NCI-H2227 (cell line): ENCODE measurements around the gene DAB2.
"Not testable (repeated sequence)": the region's sequence is repeated elsewhere in the genome, so short reads cannot be mapped to it uniquely, and the experiment has no call there.

Source experiments
- DNase-seq: peaks from one replicate; lab custom pipeline; 2025; ENCODE audit not compliant: unreplicated experiment; lab: John Stamatoyannopoulos, UW

The DAB2 gene

DNA sequence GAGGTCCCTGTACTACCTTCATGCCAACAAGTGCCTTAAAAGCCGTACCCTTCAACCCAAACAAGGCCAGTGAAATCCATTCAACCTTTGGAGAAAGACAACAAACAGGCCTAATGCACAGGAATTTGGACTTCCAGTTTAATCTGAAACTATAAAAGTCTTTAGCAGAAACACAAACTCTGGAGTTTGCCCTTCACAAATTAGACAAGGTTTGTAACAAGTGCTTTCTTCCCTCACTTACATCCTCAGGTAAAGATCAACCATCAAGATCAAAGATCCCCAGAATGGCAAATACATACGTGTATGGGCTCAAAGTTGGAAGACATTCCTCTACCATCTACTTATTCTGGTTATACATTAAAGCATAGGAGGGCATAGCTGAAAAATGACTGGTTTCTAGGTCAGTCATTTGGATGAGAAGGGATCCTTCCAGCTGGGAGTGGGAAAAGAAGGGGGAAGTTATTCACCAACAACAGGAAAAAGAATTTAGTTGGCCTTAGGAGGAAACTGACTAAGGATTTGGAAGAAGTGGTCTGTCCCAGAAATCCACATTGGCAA lies 2.0 kb downstream of the DAB2 start:
- DNase-seq, result no peak

DNA sequence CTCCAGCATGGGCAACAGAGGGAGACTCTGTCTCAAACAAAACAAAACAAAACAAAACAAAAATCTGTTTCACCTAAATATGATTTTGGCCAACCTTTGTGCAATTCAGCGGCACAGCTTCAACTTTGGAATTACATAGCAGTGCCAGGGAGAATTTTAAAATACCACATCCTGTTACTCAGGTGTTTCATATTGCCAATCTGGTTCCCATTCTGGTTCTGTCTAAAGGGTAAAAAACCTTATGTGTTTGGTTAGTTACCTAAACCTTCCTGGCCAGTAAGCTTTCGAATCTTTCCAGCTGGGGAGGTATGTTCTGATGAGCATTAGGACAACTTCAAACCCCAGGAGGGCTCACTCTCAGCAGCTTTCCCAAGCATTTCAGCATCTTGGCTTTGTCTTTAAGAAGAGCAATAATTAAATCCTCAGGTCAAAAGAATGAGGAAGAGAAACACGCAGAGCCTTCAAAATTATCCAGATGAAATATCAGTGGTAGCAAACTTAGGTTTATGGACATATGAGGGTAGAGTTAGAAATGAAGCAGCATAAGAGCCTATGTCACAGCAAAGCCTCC lies 2.7 kb downstream of the DAB2 start:
- DNase-seq, result no peak

DNA sequence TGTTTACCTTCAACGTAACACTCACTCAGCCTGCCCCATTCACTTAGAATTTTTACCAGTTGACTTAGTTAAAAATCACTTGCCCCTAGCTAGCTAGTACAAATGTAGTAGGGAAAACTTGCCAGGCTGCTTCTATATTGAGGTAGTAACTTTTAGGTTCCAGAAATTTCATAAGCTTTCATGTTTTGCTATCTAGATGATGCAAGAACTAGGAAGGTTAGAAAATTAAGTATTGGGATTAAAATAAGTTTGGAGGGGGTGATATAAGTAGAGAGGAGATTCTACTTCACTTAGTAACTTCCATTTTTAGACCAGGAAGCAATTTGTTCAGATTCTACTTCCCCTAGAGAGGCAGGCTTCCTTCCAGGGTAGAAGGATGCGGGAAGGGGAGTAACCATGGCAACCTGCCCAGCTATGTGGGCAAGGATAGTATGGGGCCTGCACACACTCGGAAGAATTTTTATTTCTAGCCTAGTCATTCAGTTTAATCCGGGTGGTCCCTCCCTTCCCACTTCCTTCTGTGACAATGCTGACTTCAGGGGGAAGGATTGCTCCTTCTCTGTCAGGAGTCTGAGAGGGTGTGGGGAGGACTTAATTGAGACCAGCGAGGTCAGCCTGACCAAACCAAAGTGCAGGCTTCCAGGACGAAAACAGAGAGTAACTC lies 4.2 kb downstream of the DAB2 start:
- DNase-seq, result no peak

DNA sequence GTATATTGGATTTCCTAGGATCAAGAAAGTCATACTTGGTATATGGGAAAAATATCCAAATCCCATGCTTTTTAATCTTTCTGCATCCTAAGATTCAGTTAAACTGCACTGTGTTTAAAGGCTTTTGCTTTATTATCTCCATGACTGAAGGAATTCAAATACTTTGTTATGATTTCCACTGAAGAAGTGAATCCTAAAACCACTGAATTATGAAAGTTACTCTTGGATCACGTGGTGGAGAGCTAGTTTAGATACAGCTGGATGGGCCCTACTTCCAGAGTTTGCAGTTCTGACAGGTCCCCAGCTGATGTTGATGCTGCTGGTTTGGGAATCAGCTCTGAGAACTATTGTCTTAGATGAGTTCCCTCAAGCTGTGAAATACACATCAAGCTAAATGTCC lies 5.0 kb downstream of the DAB2 start:
- no peak for DNase-seq

DNA sequence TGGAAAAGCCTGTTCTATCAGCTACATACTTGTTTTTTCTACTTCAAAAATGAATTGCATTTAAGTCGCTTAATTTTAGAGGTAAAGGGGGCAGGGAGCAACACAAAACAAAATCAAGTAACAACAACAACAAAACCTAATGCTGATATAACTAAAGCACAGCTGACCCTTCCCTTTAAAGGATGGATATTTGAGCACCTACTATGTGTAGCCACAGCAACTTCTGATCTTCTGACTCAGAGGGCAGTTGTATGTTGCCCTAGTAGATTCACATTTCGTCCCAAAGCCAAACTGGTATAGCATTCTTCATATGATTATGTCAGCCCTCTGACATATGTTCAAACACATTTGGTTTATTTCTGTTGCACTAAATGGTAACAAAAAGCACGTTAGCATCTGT lies 6.8 kb downstream of the DAB2 start:
- DNase-seq, result no peak

DNA sequence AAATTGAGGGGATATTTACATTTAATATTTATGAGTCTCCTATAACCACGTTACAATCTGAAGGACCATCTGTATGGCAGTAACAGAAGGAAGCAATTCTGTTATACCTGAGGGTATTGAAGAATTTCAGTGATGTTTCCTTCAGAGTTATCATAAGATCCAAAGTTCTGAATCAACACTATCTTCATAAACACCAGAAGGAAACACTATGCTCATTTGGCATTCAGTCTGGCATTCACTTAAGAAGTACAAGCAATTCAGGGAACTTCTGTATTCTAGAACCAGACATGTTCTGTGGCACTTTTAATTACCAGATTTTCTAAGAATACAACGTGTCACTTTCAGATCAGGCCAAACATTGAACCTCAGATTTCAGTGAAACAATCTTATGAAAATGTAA lies 9.6 kb downstream of the DAB2 start:
- DNase-seq, result no peak

DNA sequence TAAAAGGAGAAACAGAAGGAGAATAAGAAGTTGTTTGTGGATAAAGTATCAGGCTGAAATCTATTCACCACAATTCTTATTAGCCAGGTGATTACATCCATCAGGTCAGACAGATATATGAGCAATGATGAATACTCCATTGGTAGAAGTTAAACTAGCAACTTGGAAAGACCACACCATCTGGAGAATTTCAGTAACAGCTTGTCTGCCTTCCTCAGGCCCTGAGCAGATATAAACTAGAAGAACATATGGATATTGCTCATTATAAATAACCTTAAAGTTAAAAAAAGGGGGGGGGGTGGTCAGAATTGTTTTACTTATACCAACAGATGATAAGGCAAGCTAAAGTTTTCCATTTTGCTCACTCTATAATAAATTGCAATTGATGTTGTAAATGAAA lies 10.4 kb downstream of the DAB2 start:
- DNase-seq, result no peak

DNA sequence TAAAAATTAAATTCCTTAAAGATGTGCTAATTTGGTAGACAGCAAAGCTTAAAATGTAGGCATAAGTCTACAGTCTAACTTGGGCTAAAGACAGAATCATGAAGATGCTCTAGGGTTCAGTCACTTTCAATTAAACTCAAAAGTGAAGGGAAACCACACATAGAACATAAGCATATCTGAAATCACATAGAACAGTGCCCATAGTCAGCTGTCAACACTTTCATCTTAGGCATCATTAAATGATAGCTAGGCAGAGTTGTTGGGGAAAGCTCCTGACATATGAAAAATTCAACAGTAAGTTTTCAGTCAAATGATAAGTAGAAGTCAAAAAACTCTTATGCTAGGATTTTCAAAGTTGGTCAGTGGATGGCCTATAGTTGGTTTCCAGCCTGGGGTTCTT lies 11.0 kb downstream of the DAB2 start:
- no peak for DNase-seq

DNA sequence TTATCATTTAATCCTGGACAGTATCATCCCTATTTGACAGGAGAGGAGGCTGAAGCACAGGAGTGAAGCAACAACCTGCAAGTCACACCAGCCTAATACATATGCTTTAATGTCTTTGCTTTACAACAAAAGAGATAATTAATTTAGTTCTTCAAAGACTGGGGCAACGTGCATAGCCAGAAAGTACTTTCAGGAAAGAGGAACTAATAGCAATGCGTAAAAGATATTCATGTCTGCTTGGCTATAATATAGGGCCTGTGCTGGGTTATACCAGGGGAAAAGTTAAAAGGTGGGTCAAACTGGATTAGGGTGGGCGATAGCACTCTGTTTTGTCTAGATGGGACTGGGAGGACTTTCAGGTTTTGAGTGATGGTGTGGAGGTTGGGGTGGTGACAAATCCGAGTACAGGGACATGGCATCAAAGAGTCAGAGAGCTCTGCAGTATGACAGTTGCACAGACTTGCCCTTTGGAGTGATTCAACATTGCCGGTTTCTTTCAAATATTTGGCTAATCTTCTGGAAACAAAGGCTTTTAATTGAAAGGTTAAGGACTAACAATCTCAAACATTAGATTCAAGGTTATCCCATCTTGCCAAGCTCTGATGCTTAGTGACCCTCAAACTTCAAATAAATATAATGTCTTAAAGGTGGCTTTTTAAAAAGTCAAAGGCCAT lies 11.9 kb downstream of the DAB2 start:
- DNase-seq, result no peak

DNA sequence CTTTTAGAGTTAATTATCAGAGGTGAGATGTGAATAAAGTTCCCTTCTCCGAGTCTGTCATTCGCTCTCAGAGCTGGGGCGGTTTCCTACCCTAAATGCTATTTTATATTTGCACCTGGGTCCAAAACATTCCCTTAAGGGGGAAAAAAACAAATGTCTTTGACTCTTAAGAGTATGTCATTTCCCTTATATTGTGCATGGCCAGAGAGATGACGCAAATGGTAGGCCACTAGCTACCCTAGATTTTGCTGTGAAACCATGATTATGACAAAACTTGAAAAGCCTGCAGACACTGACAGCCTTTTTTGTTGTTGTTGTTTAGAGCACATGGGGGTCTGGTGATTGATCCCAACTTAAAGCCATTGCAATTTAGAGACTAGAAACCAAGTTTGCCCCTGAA lies 12.8 kb downstream of the DAB2 start:
- DNase-seq, result no peak

DNA sequence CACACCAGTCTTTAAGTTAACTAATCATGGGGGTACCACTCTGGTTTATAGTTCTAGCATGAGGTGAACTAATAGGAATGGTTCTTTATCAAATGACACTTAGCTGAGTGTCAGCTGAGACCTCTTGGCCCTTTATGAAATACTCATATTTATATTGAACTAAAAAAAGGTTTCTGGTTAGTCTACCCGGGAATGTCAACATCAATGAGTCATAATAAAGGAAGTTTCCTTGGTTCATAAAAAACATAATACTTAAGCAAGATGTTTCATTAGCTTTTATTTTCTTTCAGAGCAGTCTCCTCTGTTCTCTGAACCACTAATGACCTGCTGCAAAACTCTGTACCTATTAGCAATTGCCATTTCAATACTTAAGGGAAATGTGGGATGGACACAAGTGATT lies 13.7 kb downstream of the DAB2 start:
- no peak for DNase-seq

DNA sequence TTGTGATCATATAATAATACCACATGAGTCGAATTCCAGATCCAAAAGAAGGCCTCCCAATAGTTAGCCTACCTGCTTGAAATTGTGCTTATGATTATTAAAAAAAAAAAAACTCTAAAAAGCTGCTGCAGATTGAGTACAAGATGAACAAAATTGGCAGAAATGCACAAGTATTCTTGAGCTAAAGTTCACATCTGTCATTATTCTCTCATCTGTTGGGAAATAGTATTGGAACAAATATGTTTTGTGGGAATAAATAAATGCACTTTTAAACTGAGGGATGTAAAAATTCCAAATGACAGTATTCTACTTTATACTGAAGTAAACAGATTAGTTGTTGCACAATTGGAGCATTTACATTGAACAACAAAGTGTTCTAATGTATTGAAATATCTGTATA lies 15.7 kb downstream of the DAB2 start:
- no peak for DNase-seq

DNA sequence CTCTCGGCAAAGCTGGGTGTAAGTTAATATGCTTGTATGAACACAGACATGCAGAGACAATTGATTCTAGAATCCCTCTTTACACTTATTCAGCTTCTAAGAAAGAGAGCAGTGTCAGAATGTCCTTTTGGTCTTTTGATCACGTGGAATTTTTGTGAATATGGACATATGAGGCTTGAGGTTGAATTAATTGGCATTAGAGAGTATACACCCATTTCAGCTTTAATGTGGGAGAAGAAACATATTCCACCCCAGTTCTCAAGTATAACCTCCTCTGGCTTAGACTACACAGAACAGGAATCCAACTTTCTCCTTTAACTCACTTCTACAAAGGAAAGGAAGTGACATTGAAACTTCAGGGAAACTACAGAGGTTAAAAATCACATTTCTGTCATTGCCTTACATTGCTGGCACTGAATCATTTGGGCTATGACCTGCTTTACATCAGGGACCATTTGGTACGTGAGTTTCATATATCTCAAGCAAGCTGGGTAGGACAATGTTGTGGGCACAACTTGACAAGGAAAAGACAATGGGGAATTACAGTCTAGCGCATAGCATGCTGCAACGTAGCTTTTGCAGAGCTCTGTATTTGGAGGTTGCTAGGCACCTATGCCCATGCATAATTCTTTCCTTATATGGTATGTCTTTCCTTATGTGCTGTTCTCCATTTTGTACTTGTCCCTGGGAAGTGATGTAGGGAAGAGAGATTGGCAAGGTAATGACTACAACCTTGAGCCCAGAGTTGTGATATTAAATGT lies 19.5 kb downstream of the DAB2 start:
- no peak for DNase-seq

DNA sequence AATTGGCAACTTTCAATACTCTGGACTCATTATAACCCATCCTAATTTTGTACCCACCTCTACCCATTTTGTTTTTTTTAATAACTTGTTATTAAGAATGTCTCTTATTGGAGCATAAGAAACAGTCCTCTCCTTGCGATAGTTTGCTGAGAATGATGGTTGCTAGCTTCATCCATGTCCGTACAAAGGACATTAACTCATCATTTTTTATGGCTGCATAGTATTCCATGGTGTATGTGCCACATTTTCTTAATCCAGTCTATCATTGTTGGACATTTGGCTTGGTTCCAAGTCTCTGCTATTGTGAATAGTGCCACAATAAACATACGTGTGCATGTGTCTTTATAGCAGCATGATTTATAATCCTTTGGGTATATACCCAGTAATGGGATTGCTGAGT lies 21.0 kb downstream of the DAB2 start:
- not testable (repeated sequence) for DNase-seq

DNA sequence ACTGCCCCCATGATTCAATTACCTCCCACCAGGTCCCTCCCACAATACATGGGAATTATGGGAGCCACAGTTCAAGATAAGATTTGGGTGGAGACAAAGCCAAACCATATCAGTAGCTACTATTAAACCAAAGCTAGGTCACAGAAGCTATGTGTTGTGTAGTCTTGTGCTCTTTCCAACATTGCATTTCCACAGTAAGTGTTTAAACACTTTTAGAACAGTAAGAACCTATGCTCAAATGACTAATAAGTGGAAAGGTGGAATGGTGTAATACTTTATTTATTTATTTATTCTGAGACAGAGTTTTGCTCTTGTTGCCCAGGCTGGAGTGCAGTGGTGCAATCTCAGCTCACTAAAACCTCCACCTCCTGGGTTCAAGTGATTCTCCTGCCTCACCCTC lies 22.6 kb downstream of the DAB2 start:
- not testable (repeated sequence) for DNase-seq

DNA sequence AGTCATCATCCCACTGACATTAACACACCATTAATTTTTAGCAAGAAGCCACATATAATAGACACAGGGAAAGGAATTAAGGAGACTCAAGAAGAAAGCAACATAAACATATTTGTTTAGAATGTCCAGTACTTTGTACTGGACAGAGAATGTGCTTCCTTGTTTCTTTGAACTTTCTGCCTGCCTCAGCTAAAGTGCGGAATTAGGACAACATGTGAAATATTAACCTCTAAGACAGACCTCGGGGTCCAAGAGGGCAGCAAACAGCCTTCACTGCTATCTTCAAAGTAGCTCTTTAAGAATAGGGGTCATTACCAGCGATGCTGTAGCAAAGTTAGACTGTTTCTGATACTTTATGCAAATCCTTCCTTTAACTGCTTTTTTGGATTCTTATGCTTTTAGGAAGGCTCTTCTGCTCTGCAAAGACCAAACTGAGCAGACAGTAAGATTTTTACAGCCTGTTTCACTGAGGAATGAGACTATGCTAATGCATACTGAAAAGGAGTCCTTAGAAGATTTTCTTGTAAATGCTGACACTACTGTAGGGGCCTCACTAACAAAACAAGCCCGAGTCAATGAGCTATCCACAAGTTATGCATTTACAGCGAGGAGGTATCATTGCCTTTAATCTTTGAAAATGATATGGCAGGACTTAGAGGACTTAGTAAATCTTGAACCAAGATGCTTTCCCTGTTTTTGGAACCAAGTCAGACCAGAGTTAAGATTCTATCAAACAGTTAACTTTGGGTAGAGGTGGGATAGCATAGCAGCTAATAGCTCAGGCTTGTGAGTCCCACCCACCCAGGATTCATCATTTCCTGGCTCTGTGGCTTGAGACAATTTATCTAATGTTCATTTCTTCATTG lies 23.8 kb downstream of the DAB2 start:
- no peak for DNase-seq

DNA sequence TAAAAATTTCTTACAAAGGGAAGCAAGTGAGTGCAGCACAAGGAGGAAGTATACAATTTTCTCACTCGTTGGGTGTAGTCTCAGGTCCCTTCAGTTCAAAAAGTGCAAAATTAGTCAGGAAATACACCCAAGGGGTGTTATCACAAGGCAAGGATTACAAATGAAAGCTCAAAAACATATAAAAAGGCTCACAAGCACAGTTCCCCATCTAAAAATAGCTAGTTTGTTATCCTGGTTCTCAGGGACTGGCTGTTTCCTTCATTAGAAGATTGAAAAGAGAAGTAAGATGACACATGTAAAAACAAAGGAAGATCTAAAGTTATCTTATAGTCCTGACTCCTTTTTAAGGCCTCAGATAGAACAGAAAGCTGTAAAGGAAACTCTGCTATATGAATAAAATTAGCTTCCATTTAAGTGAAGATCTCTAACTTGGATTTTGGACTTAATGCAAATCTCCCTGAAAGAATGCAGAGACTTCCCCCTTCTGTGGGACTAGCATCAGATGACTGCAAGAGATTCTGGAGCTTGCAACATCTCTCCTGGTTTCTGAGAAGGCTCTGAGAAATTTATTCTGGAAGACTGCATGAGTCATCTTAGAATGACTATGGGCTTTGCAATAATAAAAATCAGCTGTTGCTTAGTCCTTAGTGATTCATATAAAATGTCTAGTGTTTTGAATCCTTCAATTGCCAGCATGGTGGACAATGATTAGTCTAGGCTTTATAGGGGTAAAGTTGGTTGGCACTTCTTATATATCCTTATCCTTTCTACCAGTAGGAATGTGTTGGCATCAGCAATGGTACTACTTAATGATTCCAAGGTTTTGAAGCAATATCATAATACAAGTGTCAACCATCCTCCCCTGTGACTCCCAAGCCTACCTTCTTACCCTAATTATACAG lies 25.4 kb downstream of the DAB2 start:
- DNase-seq, result no peak

DNA sequence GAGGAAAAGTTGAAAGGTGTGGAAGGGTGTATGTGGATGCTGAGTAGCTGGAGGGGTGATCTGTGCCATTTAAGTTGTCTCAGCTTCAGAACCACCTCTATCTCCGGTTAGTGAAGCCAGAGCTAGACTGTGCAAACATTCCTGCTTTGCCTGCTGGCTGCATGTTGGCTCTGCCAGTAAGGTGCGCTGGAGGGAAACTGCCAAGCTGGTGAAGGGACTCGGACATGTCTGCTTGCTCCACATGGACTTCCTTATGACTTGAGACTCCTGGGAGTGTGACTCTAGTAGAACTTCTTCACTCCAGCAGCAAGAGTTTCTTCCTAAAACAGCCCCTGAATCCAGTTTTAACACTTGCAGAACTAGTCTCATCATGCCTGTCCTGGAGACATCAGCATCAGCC lies 27.9 kb downstream of the DAB2 start:
- DNase-seq, result no peak

DNA sequence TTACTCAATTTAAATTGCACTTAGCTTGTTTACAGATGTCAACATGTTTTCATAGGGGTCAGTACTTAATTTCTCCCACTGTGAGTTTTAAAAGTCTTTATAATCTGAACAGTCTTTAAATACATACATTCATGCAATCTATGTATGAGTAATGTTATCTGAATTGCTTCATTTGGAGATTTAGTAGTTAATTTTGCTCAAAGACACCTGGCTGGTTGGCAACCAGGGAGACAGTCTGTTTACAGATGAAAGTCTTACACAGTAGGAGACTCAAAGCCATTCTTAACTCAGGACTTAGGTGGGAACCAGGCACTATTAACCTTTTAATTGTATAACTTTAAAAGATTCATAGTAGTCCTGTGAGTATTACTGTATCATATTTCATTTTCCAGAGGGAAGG lies 29.3 kb downstream of the DAB2 start:
- DNase-seq, result no peak

DNA sequence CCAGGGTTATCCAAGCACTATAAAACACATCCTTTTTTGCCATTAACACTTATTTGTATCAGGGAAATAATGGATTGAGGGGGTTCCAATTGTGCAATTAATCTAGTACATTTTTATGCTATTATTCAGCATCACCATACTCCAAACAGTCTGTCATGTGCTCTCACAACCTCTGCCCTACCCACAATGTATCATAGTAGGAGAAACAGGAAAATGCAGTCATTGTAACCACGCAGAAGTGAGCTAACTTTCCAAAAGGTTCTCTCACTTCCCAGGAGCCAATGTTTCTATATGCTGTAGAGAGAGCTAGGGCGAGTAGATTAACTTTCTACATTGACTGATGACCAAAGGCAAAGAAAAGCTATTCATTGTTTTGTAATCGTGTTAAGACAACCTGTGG lies 29.8 kb downstream of the DAB2 start:
- no peak for DNase-seq
